ENCODE measurements around the gene FAM163A. TPM values are rescaled to one million over a fixed set of nuclear protein-coding genes. Genes with fewer than 3 reads are reported as not detected.
A peak's percentile ranks its signal among the peaks of the same experiment; 100 is the strongest.

FAM163A gene
- total and polyA plus RNA-seq, 2 donors from 2014 or later = not detected

DNA sequence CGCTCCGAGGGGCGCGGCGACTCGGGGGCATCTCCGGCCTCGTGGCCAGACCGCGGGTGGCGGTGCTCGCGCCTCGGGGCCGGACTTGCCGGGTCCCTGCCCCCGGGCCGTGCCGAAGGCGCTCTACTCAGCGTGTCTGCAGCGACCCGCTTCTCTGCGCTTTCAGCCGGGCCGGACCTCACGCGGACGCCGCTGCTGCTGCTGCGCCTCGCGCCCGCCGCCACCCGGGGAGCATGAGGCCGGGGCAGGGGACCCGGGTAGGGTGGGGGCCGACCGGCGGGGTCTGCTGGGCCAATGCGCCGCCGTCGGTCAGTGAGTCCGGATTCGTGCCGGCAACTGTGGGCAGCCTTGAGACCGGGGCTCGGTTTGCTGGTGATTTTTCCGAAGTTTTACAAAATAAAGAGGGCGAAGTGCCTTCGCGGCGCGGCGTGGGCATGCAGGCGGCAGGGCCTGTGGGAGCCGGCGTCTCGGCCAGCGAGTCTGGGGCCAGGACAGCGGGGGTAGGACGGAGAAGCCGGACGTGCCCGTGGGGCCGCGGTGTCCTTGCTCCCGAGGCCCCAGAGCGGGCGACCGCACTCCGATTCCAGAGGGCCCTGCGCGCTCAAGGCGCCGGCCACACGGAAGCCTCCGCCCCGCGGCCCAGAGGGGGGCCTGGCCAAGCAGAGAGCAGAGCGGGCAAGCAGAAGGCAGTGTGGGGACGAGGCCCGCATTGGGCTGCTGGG lies 749 bp downstream of the FAM163A start:
- TF ChIP-seq, protein P1, sequence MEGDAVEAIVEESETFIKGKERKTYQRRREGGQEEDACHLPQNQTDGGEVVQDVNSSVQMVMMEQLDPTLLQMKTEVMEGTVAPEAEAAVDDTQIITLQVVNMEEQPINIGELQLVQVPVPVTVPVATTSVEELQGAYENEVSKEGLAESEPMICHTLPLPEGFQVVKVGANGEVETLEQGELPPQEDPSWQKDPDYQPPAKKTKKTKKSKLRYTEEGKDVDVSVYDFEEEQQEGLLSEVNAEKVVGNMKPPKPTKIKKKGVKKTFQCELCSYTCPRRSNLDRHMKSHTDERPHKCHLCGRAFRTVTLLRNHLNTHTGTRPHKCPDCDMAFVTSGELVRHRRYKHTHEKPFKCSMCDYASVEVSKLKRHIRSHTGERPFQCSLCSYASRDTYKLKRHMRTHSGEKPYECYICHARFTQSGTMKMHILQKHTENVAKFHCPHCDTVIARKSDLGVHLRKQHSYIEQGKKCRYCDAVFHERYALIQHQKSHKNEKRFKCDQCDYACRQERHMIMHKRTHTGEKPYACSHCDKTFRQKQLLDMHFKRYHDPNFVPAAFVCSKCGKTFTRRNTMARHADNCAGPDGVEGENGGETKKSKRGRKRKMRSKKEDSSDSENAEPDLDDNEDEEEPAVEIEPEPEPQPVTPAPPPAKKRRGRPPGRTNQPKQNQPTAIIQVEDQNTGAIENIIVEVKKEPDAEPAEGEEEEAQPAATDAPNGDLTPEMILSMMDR (IDR thresholded peaks at IDR 0.05; ENCODE audit: borderline replicate concordance, extremely low read depth, insufficient read depth) = no peak
- Histone ChIP-seq H3K27ac (ENCODE audit: low read depth in 2 of 2, low read length in 2 of 2) (no peak overlapping the region), H3K27me3 (ENCODE audit: control insufficient read depth, insufficient read depth, low read length) (peaks cover 23% of the 10 kb centered on the region), H3K36me3 (ENCODE audit: control insufficient read depth in 2 of 3, insufficient read depth in 3 of 3, low read length in 3 of 3) (no peaks in the 10 kb centered on the region), H3K4me1 (ENCODE audit: control insufficient read depth in 2 of 3, insufficient read depth in 2 of 3, low read depth in 1 of 3, low read length in 3 of 3) (peaks cover 0 to 3% (median 0%) of the 10 kb centered on the region in 3 donors), H3K9ac (ENCODE audit: low read length in 3 of 3) (no peak overlapping the region), H3K4me3 (ENCODE audit: low read length in 3 of 3) (no peak overlapping the region), H3K9me3 (ENCODE audit: control insufficient read depth in 2 of 3, insufficient read depth in 1 of 3, low read length in 3 of 3) (no peaks in the 10 kb centered on the region)
- DNase-seq (peak; percentile 22 to 65 (median 36)), FAIRE-seq (no peak)
- intact Hi-C loops (cut with DNase I) = no loop called here

DNA sequence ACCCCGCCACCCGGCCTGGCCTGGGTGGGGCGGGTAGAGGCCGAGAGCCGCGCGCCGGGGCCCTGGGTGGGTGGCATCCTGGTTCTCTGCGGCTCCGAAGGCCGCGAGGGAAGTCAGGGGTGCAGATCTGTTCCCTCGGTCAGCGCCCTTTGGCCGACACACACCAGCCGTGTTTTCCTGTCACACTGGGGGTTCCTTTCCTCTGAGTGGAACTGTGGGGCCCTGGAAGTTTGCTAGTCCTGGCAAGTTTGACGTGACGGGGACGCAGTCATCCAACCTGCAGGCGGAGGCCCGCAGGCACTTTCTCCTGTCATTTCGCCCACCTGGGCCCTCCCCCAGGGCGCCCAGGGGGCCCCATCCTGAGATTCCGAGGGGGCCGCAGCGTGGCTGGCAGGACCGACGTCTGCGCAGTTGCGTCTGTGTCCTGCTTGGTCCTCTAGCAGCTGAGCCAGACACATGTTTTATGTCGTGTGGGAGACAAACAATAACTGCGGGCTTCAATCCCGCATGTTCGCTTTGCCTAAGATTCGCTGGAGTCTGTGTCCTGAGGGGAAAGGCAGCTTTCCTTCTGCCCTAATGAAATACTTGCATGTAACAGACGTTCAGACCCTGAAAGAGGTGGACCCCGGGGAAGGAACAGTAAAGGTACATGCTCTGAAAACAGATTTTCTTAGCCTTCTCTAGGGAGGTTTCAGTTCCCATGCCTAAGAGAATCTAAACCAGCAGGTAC lies 1.5 kb downstream of the FAM163A start:
- no peak for FAIRE-seq
- Histone ChIP-seq H3K9me3 (ENCODE audit: control insufficient read depth in 2 of 3, insufficient read depth in 1 of 3, low read length in 3 of 3) (no peaks in the 10 kb centered on the region), H3K9ac (ENCODE audit: low read length in 3 of 3) (no peak overlapping the region), H3K36me3 (ENCODE audit: control insufficient read depth in 2 of 3, insufficient read depth in 3 of 3, low read length in 3 of 3) (no peaks in the 10 kb centered on the region), H3K27me3 (ENCODE audit: control insufficient read depth, insufficient read depth, low read length) (peaks cover 23% of the 10 kb centered on the region), H3K4me3 (ENCODE audit: low read length in 3 of 3) (no peak overlapping the region), H3K27ac (ENCODE audit: low read depth in 2 of 2, low read length in 2 of 2) (no peak overlapping the region), H3K4me1 (ENCODE audit: control insufficient read depth in 2 of 3, insufficient read depth in 2 of 3, low read depth in 1 of 3, low read length in 3 of 3) (peaks cover 0 to 3% (median 0%) of the 10 kb centered on the region in 3 donors)
- intact Hi-C loops (cut with DNase I) = no loop called here
- TF ChIP-seq, protein P1 (IDR thresholded peaks at IDR 0.05; ENCODE audit: borderline replicate concordance, extremely low read depth, insufficient read depth) = no peak
- DNase-seq = peak in 4 of 5 donors; percentile 13 to 57 (median 20)

DNA sequence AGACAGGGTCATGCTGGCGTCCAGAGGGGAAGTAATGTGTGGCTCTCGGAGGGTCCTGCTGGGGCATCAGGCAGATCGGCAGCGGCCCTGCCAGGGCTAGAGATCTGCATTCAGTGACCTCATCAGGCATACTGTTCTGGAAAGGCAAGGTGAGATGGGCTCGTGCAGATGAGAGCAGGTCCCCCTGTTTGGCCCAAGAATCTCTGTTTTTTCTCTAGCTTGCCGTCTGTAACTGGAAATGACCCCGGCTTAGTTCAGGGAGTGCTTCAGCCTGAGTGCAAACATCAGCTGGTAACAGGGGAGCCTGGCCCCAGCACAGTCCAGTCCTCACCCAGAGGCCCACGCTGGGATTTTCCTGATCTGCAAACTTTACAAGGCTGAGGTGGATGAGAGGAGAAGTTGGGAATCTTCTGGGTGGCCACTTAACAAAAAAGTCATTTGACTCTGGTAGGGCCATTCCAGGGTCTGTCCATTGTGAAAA lies 2.1 kb downstream of the FAM163A start:
- Histone ChIP-seq H3K36me3 (ENCODE audit: control insufficient read depth in 2 of 3, insufficient read depth in 3 of 3, low read length in 3 of 3) (no peaks in the 10 kb centered on the region), H3K27ac (ENCODE audit: low read depth in 2 of 2, low read length in 2 of 2) (no peak overlapping the region), H3K27me3 (ENCODE audit: control insufficient read depth, insufficient read depth, low read length) (peaks cover 23% of the 10 kb centered on the region), H3K9me3 (ENCODE audit: control insufficient read depth in 2 of 3, insufficient read depth in 1 of 3, low read length in 3 of 3) (no peaks in the 10 kb centered on the region), H3K4me3 (ENCODE audit: low read length in 3 of 3) (no peak overlapping the region), H3K4me1 (ENCODE audit: control insufficient read depth in 2 of 3, insufficient read depth in 2 of 3, low read depth in 1 of 3, low read length in 3 of 3) (peaks cover 0 to 3% (median 0%) of the 10 kb centered on the region in 3 donors), H3K9ac (ENCODE audit: low read length in 3 of 3) (no peak overlapping the region)
- intact Hi-C loops (cut with DNase I) = no loop called here
- DNase-seq (no peak), FAIRE-seq (no peak)
- TF ChIP-seq, protein P1 (IDR thresholded peaks at IDR 0.05; ENCODE audit: borderline replicate concordance, extremely low read depth, insufficient read depth) = no peak

Measured in kidney (tissue), 14 donors.